Measurements from ENCODE around the gene LGI4. TPM values are rescaled to one million over a fixed set of nuclear protein-coding genes. Genes with fewer than 3 reads are reported as not detected.

LGI4 gene
- total RNA-seq, 4 donors from 2014 or later, result 16.1 to 31.5 (median 27.2) TPM

DNA sequence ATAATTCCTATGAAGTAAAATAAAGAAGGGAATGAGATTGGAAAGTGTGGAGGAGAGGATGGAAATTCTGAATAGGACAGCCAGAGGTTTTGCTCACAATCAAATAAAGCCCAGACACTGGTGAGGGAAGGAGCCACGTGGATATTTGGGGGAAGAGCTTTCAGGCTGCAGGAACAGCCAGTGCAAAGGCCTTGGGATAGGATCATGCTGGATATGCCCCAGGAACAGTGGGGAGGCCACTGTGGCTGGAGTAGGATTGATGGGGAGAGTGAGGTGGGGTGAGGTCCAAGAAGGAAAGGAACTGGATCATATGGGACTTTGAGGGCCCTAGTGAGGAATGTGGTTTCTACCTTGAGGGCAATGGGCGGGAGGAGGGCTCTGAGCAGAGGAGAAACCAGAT, 15.6 kb upstream of the LGI4 start:
- no peaks in the 10 kb centered on the region for H3K9me3 ChIP-seq
- in situ Hi-C loops (cut with MboI; ENCODE audit: low sequenced_read_pairs in 4 of 4), result loop anchor here in 1 of 4 donors (10.0 kb wide), 1 partner anchor 114 kb away; the partner anchor contains the start of gene USF2
- ATAC-seq, result no peak
- peaks cover 24 to 30% (median 24%) of the 10 kb centered on the region in 3 donors for H3K27me3 ChIP-seq
- no peak for DNase-seq
- no peak overlapping the region for H3K27ac ChIP-seq
- TF ChIP-seq, protein P1, sequence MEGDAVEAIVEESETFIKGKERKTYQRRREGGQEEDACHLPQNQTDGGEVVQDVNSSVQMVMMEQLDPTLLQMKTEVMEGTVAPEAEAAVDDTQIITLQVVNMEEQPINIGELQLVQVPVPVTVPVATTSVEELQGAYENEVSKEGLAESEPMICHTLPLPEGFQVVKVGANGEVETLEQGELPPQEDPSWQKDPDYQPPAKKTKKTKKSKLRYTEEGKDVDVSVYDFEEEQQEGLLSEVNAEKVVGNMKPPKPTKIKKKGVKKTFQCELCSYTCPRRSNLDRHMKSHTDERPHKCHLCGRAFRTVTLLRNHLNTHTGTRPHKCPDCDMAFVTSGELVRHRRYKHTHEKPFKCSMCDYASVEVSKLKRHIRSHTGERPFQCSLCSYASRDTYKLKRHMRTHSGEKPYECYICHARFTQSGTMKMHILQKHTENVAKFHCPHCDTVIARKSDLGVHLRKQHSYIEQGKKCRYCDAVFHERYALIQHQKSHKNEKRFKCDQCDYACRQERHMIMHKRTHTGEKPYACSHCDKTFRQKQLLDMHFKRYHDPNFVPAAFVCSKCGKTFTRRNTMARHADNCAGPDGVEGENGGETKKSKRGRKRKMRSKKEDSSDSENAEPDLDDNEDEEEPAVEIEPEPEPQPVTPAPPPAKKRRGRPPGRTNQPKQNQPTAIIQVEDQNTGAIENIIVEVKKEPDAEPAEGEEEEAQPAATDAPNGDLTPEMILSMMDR (IDR thresholded peaks at IDR 0.05 in 4 of 5, conservative IDR thresholded peaks at IDR 0.05 in 1 of 5), result no peak
- no peak for TF ChIP-seq POLR2A (IDR thresholded peaks at IDR 0.05)
- H3K4me1 ChIP-seq, result peaks cover 0 to 10% of the 10 kb centered on the region in 2 donors
- no peak overlapping the region for H3K4me3 ChIP-seq
- H3K36me3 ChIP-seq, result no peaks in the 10 kb centered on the region
- intact Hi-C loops (cut with DNase I; ENCODE audit: low total_unique reads), result no loop called here

DNA sequence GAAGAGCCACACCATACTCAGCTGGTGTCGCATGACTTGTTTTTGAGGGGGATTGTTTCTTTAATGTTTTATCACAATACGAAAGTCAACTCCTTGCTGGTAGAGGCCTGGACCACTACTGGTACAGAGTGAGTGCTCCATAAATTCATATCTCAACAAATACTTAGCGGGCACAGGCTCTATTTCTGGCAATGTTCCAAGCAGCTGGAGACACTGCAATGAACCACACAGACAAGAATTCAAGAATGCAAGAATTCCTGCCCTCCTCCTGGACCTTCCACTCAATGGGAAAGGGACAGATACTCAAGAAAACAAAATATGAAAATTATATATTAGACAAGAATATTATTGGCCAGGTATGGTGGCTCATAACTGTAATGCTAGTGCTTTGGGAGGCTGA, 14.6 kb upstream of the LGI4 start:
- intact Hi-C loops (cut with DNase I; ENCODE audit: low total_unique reads), result loop anchor here (10.0 kb wide), 1 partner anchor 595 kb away; the partner anchor contains the start of genes IGFLR1, LIN37, PSENEN and U2AF1L4
- DNase-seq, result no peak
- no peaks in the 10 kb centered on the region for H3K36me3 ChIP-seq
- H3K4me1 ChIP-seq, result peaks cover 0 to 2% of the 10 kb centered on the region in 2 donors
- H3K9me3 ChIP-seq, result no peaks in the 10 kb centered on the region
- no peak for TF ChIP-seq POLR2A (IDR thresholded peaks at IDR 0.05)
- TF ChIP-seq, protein P1 (IDR thresholded peaks at IDR 0.05 in 4 of 5, conservative IDR thresholded peaks at IDR 0.05 in 1 of 5), result no peak
- peaks cover 14 to 21% (median 14%) of the 10 kb centered on the region in 3 donors for H3K27me3 ChIP-seq
- in situ Hi-C loops (cut with MboI; ENCODE audit: low sequenced_read_pairs in 4 of 4), result loop anchor here in 1 of 4 donors (10.0 kb wide), 1 partner anchor 125 kb away; no protein-coding TSS in a partner anchor
- no peak for ATAC-seq
- no peak overlapping the region for H3K27ac ChIP-seq
- no peak overlapping the region for H3K4me3 ChIP-seq

DNA sequence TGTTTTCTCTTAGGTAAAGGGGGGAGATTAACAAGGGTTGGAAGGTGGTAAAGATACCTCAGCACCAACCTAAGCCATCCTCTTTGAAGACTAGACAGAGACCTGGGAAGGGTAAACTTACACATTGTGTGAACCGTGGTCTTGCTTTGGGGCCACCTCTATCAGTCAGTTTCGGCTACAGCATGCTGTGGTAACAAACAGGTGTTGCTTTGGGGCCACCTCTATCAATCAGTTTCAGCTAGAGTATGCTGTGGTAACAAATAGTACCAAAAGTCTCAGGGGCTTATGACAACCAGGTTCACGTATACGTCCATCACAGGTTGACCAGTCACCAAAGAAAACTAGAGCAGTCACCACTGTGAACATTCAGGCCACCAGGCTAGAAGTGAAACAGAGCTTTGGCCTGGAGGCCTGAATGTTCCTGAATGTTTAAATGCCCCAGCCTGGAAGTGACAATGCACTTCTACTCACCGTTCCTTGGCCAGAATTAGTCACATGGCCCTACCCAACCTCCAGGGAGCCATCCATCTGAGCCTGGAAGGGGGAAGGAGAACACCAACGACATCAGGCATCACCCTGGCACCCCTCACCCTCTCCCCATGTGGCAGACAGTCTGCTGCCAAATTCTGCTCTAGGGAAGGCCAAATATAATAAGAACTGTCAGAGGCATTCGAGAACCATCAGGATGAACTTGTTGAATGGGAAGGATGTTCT, 12.0 kb upstream of the LGI4 start:
- peak in 1 of 2 donors; percentile 51 for ATAC-seq
- TF ChIP-seq, protein P1 (IDR thresholded peaks at IDR 0.05 in 4 of 5, conservative IDR thresholded peaks at IDR 0.05 in 1 of 5), result no peak
- TF ChIP-seq POLR2A (IDR thresholded peaks at IDR 0.05), result no peak
- no peaks in the 10 kb centered on the region for H3K9me3 ChIP-seq
- intact Hi-C loops (cut with DNase I; ENCODE audit: low total_unique reads) (loop anchor here (10.0 kb wide), 1 partner anchor 598 kb away; the partner anchor contains the start of genes IGFLR1, LIN37, PSENEN and U2AF1L4), in situ Hi-C loops (cut with MboI; ENCODE audit: low sequenced_read_pairs in 4 of 4) (loop anchor here in 1 of 4 donors (10.0 kb wide), 1 partner anchor 128 kb away; no protein-coding TSS in a partner anchor)
- no peaks in the 10 kb centered on the region for H3K36me3 ChIP-seq
- no peaks in the 10 kb centered on the region for H3K27me3 ChIP-seq
- no peak for DNase-seq
- H3K4me1 ChIP-seq, result peaks cover 4 to 8% of the 10 kb centered on the region in 2 donors
- H3K27ac ChIP-seq, result no peak overlapping the region
- no peak overlapping the region for H3K4me3 ChIP-seq

DNA sequence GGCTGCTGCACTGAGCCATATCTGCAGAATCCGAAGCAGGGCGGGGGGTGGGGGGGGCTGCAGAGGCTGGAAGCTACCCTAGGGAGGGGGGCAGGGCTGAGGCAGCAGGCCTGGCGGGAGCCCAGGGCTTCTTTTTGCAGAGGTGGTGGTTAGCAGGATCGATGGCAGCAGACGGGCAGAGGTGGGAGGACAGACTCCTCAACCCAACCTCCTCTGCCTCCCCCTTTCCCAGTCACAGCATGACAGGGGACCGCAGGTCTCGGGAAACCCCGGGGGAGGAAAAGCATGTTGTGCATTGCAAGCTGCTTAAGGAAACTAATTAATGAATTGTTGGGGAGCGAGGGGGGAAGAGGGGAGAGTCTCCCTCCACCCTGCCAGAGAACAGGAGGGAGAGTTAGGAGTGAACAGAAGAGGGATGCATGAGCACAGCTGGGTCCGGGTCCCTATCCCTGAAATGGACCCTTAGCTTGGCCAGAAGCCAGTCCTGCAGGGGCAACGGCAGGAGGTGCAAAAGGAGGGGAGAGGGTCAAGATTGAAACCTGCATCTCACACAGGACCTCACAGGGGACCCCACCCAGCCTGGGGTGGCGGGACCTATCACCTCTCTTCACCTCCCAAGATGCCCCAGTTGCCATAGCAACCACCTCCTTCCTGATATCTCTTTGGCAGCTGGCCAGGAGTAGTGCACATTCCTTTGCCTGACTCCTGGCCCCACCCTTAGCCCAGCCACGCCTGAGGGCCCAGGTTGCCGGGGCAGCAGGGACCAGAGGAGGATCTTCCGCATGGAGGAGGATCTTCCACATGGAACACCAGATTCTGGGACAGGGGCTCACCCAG, 10.0 kb upstream of the LGI4 start:
- in situ Hi-C loops (cut with MboI; ENCODE audit: low sequenced_read_pairs in 4 of 4), result loop anchor here in 1 of 4 donors (10.0 kb wide), 1 partner anchor 130 kb away; no protein-coding TSS in a partner anchor

More for the DNA sequence above, 10.0 kb upstream of the LGI4 start:
- no peak for DNase-seq
- no peak for TF ChIP-seq POLR2A (IDR thresholded peaks at IDR 0.05)
- TF ChIP-seq, protein P1 (IDR thresholded peaks at IDR 0.05 in 4 of 5, conservative IDR thresholded peaks at IDR 0.05 in 1 of 5), result no peak
- Histone ChIP-seq H3K4me1 (peaks cover 19 to 24% of the 10 kb centered on the region in 2 donors), H3K4me3 (no peak overlapping the region), H3K9me3 (no peaks in the 10 kb centered on the region), H3K27me3 (no peaks in the 10 kb centered on the region), H3K36me3 (no peaks in the 10 kb centered on the region), H3K27ac (no peak overlapping the region)
- intact Hi-C loops (cut with DNase I; ENCODE audit: low total_unique reads), result loop anchor here (5.0 to 10.0 kb wide), 2 partner anchors 173 to 600 kb away; partner anchors contain the start of genes IGFLR1, LIN37, PSENEN and U2AF1L4
- no peak for ATAC-seq

All from gastrocnemius medialis (tissue), 4 donors.